K562 (cell line): ENCODE data around the gene UTP25. TPM values are rescaled to one million over a fixed set of nuclear protein-coding genes. Genes with fewer than 3 reads are reported as not detected.

Experiments
- ATAC-seq: fragments of 200-7000 bp; cut with Tn5 transposase; 3 replicates; pipeline ENCODE4 v1.9.1; 2020; ENCODE audit warnings: moderate library complexity
- BruUV-seq: library from RNA; stranded (reverse); fragments of 400-500 nt; replicated peaks from 2 replicates; lab custom pipeline; 2021; lab: Mats Ljungman, UMichigan
- CTCF ChIA-PET: fragments of 300-600 bp; formaldehyde crosslinking; extraction: SDS; loops from one replicate; lab custom pipeline; 2021; ENCODE audit warnings: low intra/inter-chr PET ratio; lab: Yijun Ruan, JAX
- POLR2A ChIA-PET: fragments of 300-600, 350-650 bp; sonication (Branson Sonifier 250); formaldehyde crosslinking; extraction: SDS; loops from one replicate; lab custom pipeline; 2021; ENCODE audit warnings: antibody characterized with exemption, inconsistent platforms; lab: Yijun Ruan, JAX
- DNase-seq, 4 experiments: peaks; one replicate each; pipeline versions ENCODE4 v3.0.0 to v3.0.0-alpha.2; 2011 to 2018; ENCODE audit warnings: low spot score in 3 of 4, mixed read lengths in 3 of 4; ENCODE audit errors: extremely low read depth in 1 of 4
- FAIRE-seq: peaks from 2 replicates; lab custom pipeline; 2011; peaks lifted over from hg19 to GRCh38; lab: Jason Lieb, UNC
- H2AFZ ChIP-seq: 2 replicates; pipeline ENCODE4 v1.6.0; 2011; ENCODE audit warnings: low read depth, low read length, control low read depth, inconsistent platforms
- H3K27ac ChIP-seq: fragments of 200-600 bp; 3 replicates; pipeline ENCODE4 v1.8.0; 2011; ENCODE audit warnings: low read depth, mild to moderate bottlenecking, control low read depth, inconsistent platforms, low read length, moderate library complexity, mixed read lengths; ENCODE audit errors: extremely low read depth
- H3K27me3 ChIP-seq, 2 experiments: fragments of 300-600 bp in 1 of 2; 2 replicates in 1 of 2; 3 replicates in 1 of 2; pipeline versions ENCODE4 v1.6.0 to v1.8.0; 2011; ENCODE audit warnings: inconsistent platforms in 2 of 2, low read length in 2 of 2, mild to moderate bottlenecking in 1 of 2, mixed read lengths in 1 of 2, moderate library complexity in 1 of 2; ENCODE audit not compliant: control insufficient read depth in 2 of 2, insufficient read depth in 2 of 2
- H3K36me3 ChIP-seq: fragments of 300-600 bp; 3 replicates; pipeline ENCODE4 v1.8.0; 2011; ENCODE audit warnings: mild to moderate bottlenecking, low read length, inconsistent platforms; ENCODE audit not compliant: control insufficient read depth, insufficient read depth
- H3K4me1 ChIP-seq, 2 experiments: fragments of 200-600 bp in 1 of 2; replicated peaks in 1 of 2; 2 replicates in 1 of 2; 3 replicates in 1 of 2; pipeline versions ENCODE4 v1.5.1 to v1.8.0; 2011; ENCODE audit warnings: inconsistent platforms in 2 of 2, low read length in 2 of 2, mild to moderate bottlenecking in 1 of 2, mixed read lengths in 1 of 2, moderate library complexity in 1 of 2; ENCODE audit not compliant: control insufficient read depth in 2 of 2, insufficient read depth in 2 of 2
- H3K4me2 ChIP-seq: 2 replicates; pipeline ENCODE4 v1.6.1; 2011; ENCODE audit warnings: low read length, control low read depth, inconsistent platforms, mixed read lengths; ENCODE audit not compliant: insufficient read depth
- H3K4me3 ChIP-seq: fragments of 200-600 bp; sonication (generic), shearing (Covaris generic); 2 replicates; pipeline ENCODE4 v1.5.1; 2016; ENCODE audit warnings: control low read depth, inconsistent platforms
- H3K79me2 ChIP-seq: fragments of 200-600 bp; 3 replicates; pipeline ENCODE4 v1.8.0; 2011; ENCODE audit warnings: low read length, inconsistent platforms; ENCODE audit not compliant: control insufficient read depth, insufficient read depth
- H3K9ac ChIP-seq, 2 experiments: 2 replicates each; pipeline versions ENCODE4 v1.6.0 to v1.6.1; 2011; ENCODE audit warnings: low read depth in 2 of 2, low read length in 2 of 2, control low read depth in 1 of 2, inconsistent platforms in 1 of 2, mild to moderate bottlenecking in 1 of 2, mixed read lengths in 1 of 2; ENCODE audit not compliant: insufficient read depth in 1 of 2
- H3K9me1 ChIP-seq: one replicate; pipeline ENCODE4 v1.6.0; 2011; ENCODE audit warnings: inconsistent platforms, mild to moderate bottlenecking, low read length, moderate library complexity; ENCODE audit not compliant: control insufficient read depth, insufficient read depth
- H3K9me3 ChIP-seq: replicated peaks from 2 replicates; pipeline ENCODE4 v1.5.1; 2011; ENCODE audit warnings: low read depth, low read length, inconsistent platforms; ENCODE audit not compliant: control insufficient read depth, insufficient read depth
- H4K20me1 ChIP-seq: replicated peaks from 2 replicates; pipeline ENCODE4 v1.6.1; 2011; ENCODE audit warnings: low read length, inconsistent platforms, mixed read lengths; ENCODE audit not compliant: control insufficient read depth, insufficient read depth
- ATF2 ChIP-seq: sonication (generic); formaldehyde crosslinking; IDR thresholded peaks from 2 replicates; pipeline ENCODE4 v1.8.1; 2022; ENCODE audit warnings: missing genetic modification reagents
- CHD2 ChIP-seq: IDR thresholded peaks from 2 replicates; pipeline ENCODE4 v1.6.1; 2011; ENCODE audit warnings: low read depth, low read length
- DIDO1 ChIP-seq: fragments of 450-650 bp; IDR thresholded peaks from 2 replicates; pipeline ENCODE4 v1.6.1; 2016; ENCODE audit warnings: low read depth, missing biosample characterization, missing genetic modification characterization
- FOXP4 ChIP-seq: sonication (generic); formaldehyde crosslinking; IDR thresholded peaks from 2 replicates; pipeline ENCODE4 v1.8.0; 2022; ENCODE audit warnings: mild to moderate bottlenecking, missing genetic modification reagents, borderline replicate concordance
- HDAC1 ChIP-seq, 2 experiments: fragments of 450-650 bp; IDR thresholded peaks; 2 replicates each; pipeline ENCODE4 v1.6.1; 2016 to 2017; ENCODE audit warnings: inconsistent platforms in 1 of 2, mild to moderate bottlenecking in 1 of 2, moderate library complexity in 1 of 2
- MAFK ChIP-seq: IDR thresholded peaks from 2 replicates; pipeline ENCODE4 v1.6.1; 2011; ENCODE audit warnings: low read length, improper control_type of control experiment
- NONO ChIP-seq, 2 experiments: fragments of 200-400 bp in 1 of 2; fragments of 450-650 bp in 1 of 2; formaldehyde crosslinking in 1 of 2; IDR thresholded peaks; 2 replicates each; pipeline ENCODE4 v1.6.1; 2017; ENCODE audit warnings: low read depth in 2 of 2, mild to moderate bottlenecking in 2 of 2, moderate library complexity in 2 of 2, low read length in 1 of 2
- TSHZ1 ChIP-seq: fragments of 250-450 bp; sonication (Bioruptor Pico); IDR thresholded peaks from 2 replicates; pipeline ENCODE4 v1.4.0; 2020; ENCODE audit warnings: mild to moderate bottlenecking, moderate library complexity
- ZNF431 ChIP-seq: sonication (generic); formaldehyde crosslinking; IDR thresholded peaks from 2 replicates; pipeline ENCODE4 v1.8.0; 2022; ENCODE audit warnings: mild to moderate bottlenecking, missing genetic modification reagents
- ZNF589 ChIP-seq: fragments of 200-800 bp; sonication (Bioruptor generic); IDR thresholded peaks from 2 replicates; pipeline ENCODE4 v1.6.1; 2016; ENCODE audit warnings: low read depth, missing genetic modification characterization, missing compliant biosample characterization
- ZZZ3 ChIP-seq: fragments of 450-650 bp; IDR thresholded peaks from 2 replicates; pipeline ENCODE4 v1.6.1; 2016; ENCODE audit warnings: antibody characterized with exemption, mild to moderate bottlenecking, moderate library complexity
- WGBS: fragments of 100-300 bp; shearing (Covaris generic); methylation state at CpG from one replicate; pipeline ENCODE4 v1.1.6; 2016; ENCODE audit warnings: low coverage, mixed read lengths; ENCODE audit not compliant: insufficient coverage; ENCODE audit errors: missing lambda C conversion rate; 5-methylcytosine and 5-hydroxymethylcytosine counted together
- in situ Hi-C: fragments of 300-500 bp; cut with MboI; formaldehyde crosslinking; loops from 4 replicates; pipeline ENCODE4 v1.15.0; 2018; ENCODE audit warnings: inconsistent platforms, mixed read lengths
- intact Hi-C: fragments of 100-400 bp; cut with micrococcal nuclease; formaldehyde crosslinking; loops from 2 replicates; pipeline ENCODE4 v1.14.2; 2022
- polyA plus RNA-seq, 8 experiments: library from polyadenylated mRNA; depleted of rRNA in 4 of 8; stranded (reverse) in 5 of 8; unstranded in 3 of 8; fragments of >200 nt; fragmentation: Nextera tagmentation in 2 of 8; fragmentation: Illumina TruSeq in 1 of 8; extraction: Ambion mirVana in 2 of 8; extraction: Trizol in 1 of 8; gene quantifications; 2 replicates each; pipeline versions ENCODE4 v1.2.1 to v1.2.3, GENCODE V29; 2011 to 2014; ENCODE audit warnings: inconsistent platforms in 1 of 8, missing spikeins in 1 of 8
- total RNA-seq, 7 experiments: library from RNA; depleted of rRNA in 6 of 7; stranded (reverse); fragments of >200 nt in 6 of 7; fragmentation: Illumina TruSeq in 2 of 7; extraction: Trizol in 2 of 7; gene quantifications; 2 replicates each; pipeline versions ENCODE4 v1.2.1 to v1.2.3, GENCODE V29; 2011 to 2021; ENCODE audit warnings: low replicate concordance in 1 of 7

UTP25 gene
- total and polyA plus RNA-seq, 9 of the 15 experiments (the other 6 are each of a cell fraction or from before 2014, with no cell fraction given) = 5.7 to 17.6 (median 12.0) TPM

GRCh38 chr1:209813902-209814301 is 13.9 kb upstream of the UTP25 start:
- no peak for ATAC-seq
- TF ChIP-seq MAFK = no peak
- no peak for TF ChIP-seq FOXP4
- no peak for TF ChIP-seq NONO (IDR thresholded peaks at IDR 0.05; ENCODE audit: low read depth in 2 of 2, low read length in 1 of 2)
- no peak for TF ChIP-seq CHD2
- no peak for TF ChIP-seq ZZZ3
- TF ChIP-seq HDAC1 (IDR thresholded peaks at IDR 0.05) = no peak
- TF ChIP-seq ZNF589 (CRISPR knock-in tag) = no peak
- no peak for TF ChIP-seq TSHZ1
- TF ChIP-seq ATF2 (CRISPR knock-in tag) = no peak
- no peak for TF ChIP-seq ZNF431 (CRISPR knock-in tag)
- no peak for TF ChIP-seq DIDO1 (tag)
- H3K9ac ChIP-seq = no peak overlapping the region
- WGBS = 55% methylated on average over 4 of the region's 4 CpGs
- no peaks in the 10 kb centered on the region; a peak in 1 of 5 replicates for H3K4me1 ChIP-seq
- H3K9me3 ChIP-seq = no peaks in the 10 kb centered on the region
- H3K27me3 ChIP-seq = peaks cover 0 to 3% of the 10 kb centered on the region in 2 experiments; a peak in 1 of 5 replicates
- no peaks in the 10 kb centered on the region for H3K36me3 ChIP-seq
- in situ Hi-C loops (no loop called here), intact Hi-C loops (no loop called here)
- CTCF ChIA-PET = no interaction called here
- H3K79me2 ChIP-seq = no peaks in the 10 kb centered on the region
- H3K9me1 ChIP-seq = no peaks in the 10 kb centered on the region
- no peak for DNase-seq
- no peak overlapping the region for H3K4me3 ChIP-seq
- H3K27ac ChIP-seq = no peak overlapping the region
- POLR2A ChIA-PET = interaction anchor here (1.1 kb wide), 1 partner anchor 14 kb away, joined by 5 read pairs; the partner anchor contains the start of gene UTP25
- FAIRE-seq = no peak
- no peak overlapping the region for H2AFZ ChIP-seq
- no peak overlapping the region for H3K4me2 ChIP-seq
- BruUV-seq = no TSS peak
- no peaks in the 10 kb centered on the region for H4K20me1 ChIP-seq
